ENCODE data around the gene AGO4.

DNA sequence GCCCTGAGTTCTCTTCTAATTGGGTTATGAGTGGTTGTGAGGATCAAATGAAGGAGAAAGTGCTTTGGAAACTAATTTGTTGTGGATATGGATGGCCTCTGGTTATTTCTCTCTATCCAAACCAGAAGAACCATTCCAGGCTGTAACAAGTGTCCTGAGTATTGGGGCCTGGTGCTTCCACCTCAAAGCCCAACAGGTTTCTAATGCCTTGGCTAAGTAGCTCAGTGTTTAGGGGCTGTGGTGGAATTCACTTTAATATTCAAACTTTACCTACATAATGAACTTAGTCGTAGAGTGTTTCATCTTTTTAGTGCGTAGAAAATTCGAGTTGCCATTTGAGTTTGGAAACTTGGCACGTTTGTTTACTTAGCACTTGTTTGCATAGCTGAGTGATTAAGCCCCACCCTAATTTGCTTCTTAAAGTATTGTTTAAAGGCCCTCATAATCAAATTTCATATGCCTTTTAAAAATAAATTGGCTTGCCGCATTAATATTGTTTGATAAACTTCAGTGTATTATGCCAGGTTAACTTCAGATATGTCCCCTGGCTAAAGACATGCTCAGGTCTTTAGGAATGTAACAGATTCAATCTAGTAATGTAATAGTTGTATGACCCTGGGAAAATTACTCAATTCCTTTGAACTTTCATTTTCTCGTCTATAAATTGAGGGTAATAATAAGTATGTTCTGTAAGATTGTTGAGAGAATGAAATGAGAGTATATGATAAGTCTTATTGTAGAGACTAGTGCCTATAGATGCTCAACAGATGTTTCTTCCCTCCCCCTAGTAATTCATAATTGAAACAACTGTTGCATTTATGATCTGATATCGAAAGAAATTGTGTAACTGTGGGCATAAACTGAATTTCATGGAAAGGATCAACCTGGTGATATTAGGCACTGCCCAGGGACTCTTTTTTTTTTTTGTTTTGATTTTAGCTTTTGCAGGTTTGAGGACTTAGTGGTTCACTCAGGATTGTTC is 1.6 kb downstream of the AGO4 start:
- TF ChIP-seq CTCF (IDR thresholded peaks at IDR 0.05) = no peak
- no peak for TF ChIP-seq POLR2A (IDR thresholded peaks at IDR 0.05)
